Smooth muscle cell (in vitro differentiated cells): ENCODE results near the gene GRAMD1C. TPM values are rescaled to one million over a fixed set of nuclear protein-coding genes. Genes with fewer than 3 reads are reported as not detected.

Source experiments
- DNase-seq: peaks from one replicate; lab custom pipeline; 2025; ENCODE audit not compliant: unreplicated experiment; lab: John Stamatoyannopoulos, UW
- H2AFZ ChIP-seq: fragments of 200-600 bp; sonication (generic); 2 replicates; pipeline ENCODE4 v1.6.0; 2016; ENCODE audit warnings: antibody characterized with exemption, low read depth, mild to moderate bottlenecking
- H3F3A ChIP-seq: fragments of 200-600 bp; sonication (generic); 2 replicates; pipeline ENCODE4 v1.6.0; 2017; ENCODE audit warnings: antibody characterized with exemption, low read depth
- H3K27ac ChIP-seq: fragments of 200-600 bp; sonication (generic); 2 replicates; pipeline ENCODE4 v1.5.1; 2016; ENCODE audit warnings: low read depth, mild to moderate bottlenecking
- H3K27me3 ChIP-seq: fragments of 200-600 bp; sonication (generic); 2 replicates; pipeline ENCODE4 v1.6.1; 2016; ENCODE audit warnings: low read depth, mild to moderate bottlenecking
- H3K36me3 ChIP-seq: fragments of 200-600 bp; sonication (generic); 2 replicates; pipeline ENCODE4 v1.5.1; 2016; ENCODE audit warnings: low read depth
- H3K4me1 ChIP-seq: fragments of 200-600 bp; sonication (generic); 2 replicates; pipeline ENCODE4 v1.5.1; 2016; ENCODE audit warnings: low read depth
- H3K4me2 ChIP-seq: fragments of 200-600 bp; sonication (generic); 2 replicates; pipeline ENCODE4 v1.6.0; 2016; ENCODE audit warnings: mild to moderate bottlenecking
- H3K4me3 ChIP-seq: fragments of 200-600 bp; sonication (generic); 2 replicates; pipeline ENCODE4 v1.5.1; 2016; ENCODE audit warnings: mild to moderate bottlenecking
- H3K79me2 ChIP-seq: fragments of 200-600 bp; sonication (generic); 2 replicates; pipeline ENCODE4 v1.6.0; 2016; ENCODE audit warnings: low read depth, mild to moderate bottlenecking
- H3K9ac ChIP-seq: fragments of 200-600 bp; sonication (generic); 2 replicates; pipeline ENCODE4 v1.6.0; 2016; ENCODE audit warnings: low read depth
- H3K9me3 ChIP-seq: fragments of 200-600 bp; sonication (generic); replicated peaks from 2 replicates; pipeline ENCODE4 v1.5.1; 2016; ENCODE audit warnings: low read depth
- H4K20me1 ChIP-seq: fragments of 200-600 bp; sonication (generic); 2 replicates; pipeline ENCODE4 v1.6.0; 2016; ENCODE audit warnings: low read depth
- whole genome bisulfite sequencing: methylation state at CpG from one replicate; pipeline ENCODE4 v1.1.7; 2016; ENCODE audit warnings: low lambda C conversion rate; 5-methylcytosine and 5-hydroxymethylcytosine counted together
- polyA plus RNA-seq: library from polyadenylated mRNA; unstranded; fragments of >200 nt; fragmentation: Nextera tagmentation; extraction: Ambion mirVana; gene quantifications from 2 replicates; pipeline ENCODE4 v1.2.1, GENCODE V29; 2016
- total RNA-seq: library from RNA; depleted of rRNA; stranded (reverse); fragments of >200 nt; gene quantifications from 2 replicates; pipeline ENCODE4 v1.2.3, GENCODE V29; 2014
- TF ChIP-seq, protein P1 (sequence below): fragments of 200-600 bp; sonication (generic); IDR thresholded peaks from 2 replicates; pipeline ENCODE4 v1.5.1; 2017; ENCODE audit warnings: borderline replicate concordance, mild to moderate bottlenecking, antibody characterized with exemption; ENCODE audit not compliant: insufficient read depth, poor library complexity, severe bottlenecking

Gene GRAMD1C
- total and polyA plus RNA-seq, 2 experiments from 2014 or later = 1.8 to 1.9 TPM

DNA sequence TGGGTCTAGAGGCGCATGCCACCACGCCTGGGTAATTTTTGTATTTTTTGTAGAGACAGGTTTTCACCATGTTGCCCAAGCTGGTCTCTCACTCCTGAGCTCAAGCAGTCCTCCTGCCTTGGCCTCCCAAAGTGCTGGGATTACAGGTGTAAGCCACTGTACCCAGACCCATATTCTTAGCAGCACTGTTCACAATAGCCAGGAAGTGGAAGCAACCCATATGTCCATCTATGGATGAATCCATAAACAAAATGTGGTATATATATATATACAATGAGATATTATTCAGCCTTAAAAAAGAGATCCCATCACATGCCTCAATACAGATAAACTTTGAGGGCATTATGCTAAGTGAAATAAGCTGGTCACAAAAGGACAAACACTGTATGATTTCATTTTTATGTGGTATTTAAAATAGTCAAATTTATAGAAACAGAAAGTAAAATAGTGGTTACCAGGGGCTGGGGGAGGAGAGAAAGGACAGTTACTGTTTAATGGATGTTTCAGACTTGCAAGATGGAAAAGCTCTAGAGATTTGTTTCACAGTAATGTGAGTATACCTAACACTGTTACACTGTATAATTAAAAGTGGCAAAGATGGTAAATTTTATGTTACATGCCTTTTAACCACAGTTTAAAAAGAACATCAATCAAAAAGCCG lies 35.7 kb upstream of the GRAMD1C start:
- WGBS = 94% methylated on average over 3 of the region's 3 CpGs
- Histone ChIP-seq H3K4me3 (no peak overlapping the region), H3K36me3 (peaks cover 25% of the 10 kb centered on the region)

DNA sequence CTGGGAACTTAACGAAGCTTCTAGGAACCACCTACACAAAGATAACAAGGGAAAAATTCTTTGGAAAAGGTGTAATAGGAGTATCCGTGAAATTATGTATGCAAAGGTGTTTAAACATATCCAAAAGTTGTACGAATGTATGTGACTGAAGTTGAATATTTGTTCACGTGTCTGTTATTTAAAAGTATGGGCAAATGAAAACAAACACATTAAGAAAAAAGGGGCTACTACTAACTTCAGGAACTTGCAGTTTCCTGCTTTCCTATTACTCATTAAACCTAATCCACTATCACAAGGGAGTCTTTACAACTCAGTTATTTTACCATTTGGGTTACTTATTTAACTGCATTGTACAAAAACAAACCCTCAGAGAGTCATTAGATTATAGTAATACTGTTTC lies 33.9 kb upstream of the GRAMD1C start:
- H3K27me3 ChIP-seq = no peaks in the 10 kb centered on the region
- H2AFZ ChIP-seq = no peak overlapping the region
- TF ChIP-seq, protein P1, sequence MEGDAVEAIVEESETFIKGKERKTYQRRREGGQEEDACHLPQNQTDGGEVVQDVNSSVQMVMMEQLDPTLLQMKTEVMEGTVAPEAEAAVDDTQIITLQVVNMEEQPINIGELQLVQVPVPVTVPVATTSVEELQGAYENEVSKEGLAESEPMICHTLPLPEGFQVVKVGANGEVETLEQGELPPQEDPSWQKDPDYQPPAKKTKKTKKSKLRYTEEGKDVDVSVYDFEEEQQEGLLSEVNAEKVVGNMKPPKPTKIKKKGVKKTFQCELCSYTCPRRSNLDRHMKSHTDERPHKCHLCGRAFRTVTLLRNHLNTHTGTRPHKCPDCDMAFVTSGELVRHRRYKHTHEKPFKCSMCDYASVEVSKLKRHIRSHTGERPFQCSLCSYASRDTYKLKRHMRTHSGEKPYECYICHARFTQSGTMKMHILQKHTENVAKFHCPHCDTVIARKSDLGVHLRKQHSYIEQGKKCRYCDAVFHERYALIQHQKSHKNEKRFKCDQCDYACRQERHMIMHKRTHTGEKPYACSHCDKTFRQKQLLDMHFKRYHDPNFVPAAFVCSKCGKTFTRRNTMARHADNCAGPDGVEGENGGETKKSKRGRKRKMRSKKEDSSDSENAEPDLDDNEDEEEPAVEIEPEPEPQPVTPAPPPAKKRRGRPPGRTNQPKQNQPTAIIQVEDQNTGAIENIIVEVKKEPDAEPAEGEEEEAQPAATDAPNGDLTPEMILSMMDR = no peak
- 98% methylated on average over 4 of the region's 4 CpGs for WGBS
- no peaks in the 10 kb centered on the region for H3K9me3 ChIP-seq
- H3K36me3 ChIP-seq = peaks cover 16% of the 10 kb centered on the region
- no peak overlapping the region for H3K27ac ChIP-seq
- no peaks in the 10 kb centered on the region for H4K20me1 ChIP-seq
- H3K4me3 ChIP-seq = no peak overlapping the region
- no peak for DNase-seq
- H3K9ac ChIP-seq = no peak overlapping the region
- H3F3A ChIP-seq = no peaks in the 10 kb centered on the region
- H3K79me2 ChIP-seq = no peaks in the 10 kb centered on the region
- H3K4me1 ChIP-seq = no peaks in the 10 kb centered on the region
- no peak overlapping the region for H3K4me2 ChIP-seq

More for the DNA sequence above, 35.7 kb upstream of the GRAMD1C start:
- H2AFZ ChIP-seq = no peak overlapping the region
- no peak overlapping the region for H3K27ac ChIP-seq
- H3F3A ChIP-seq = no peaks in the 10 kb centered on the region
- H3K27me3 ChIP-seq = no peaks in the 10 kb centered on the region
- TF ChIP-seq, protein P1 = no peak
- H3K4me1 ChIP-seq = no peaks in the 10 kb centered on the region
- no peak overlapping the region for H3K4me2 ChIP-seq
- H4K20me1 ChIP-seq = no peaks in the 10 kb centered on the region
- DNase-seq = no peak
- no peaks in the 10 kb centered on the region for H3K79me2 ChIP-seq
- H3K9ac ChIP-seq = no peak overlapping the region
- no peaks in the 10 kb centered on the region for H3K9me3 ChIP-seq

DNA sequence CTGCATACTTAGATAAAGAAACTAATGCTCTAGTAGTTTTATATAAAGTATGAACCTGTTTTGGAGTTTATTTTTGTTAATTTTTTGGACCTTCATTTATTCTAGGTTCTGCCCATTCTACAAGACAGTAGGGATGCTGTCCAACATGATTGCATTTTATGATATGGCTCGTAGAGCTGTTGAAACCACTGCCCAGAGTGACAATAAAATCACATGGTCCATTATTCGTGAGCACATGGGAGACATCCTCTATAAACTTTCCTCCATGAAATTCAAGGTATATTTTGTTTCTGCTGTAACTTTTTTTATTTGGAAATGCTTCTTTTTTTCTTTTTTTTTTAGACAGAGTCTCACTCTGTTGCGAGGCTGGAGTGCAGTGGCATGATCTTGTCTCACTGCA lies 33.3 kb upstream of the GRAMD1C start:
- Histone ChIP-seq H3K4me2 (no peak overlapping the region), H3K36me3 (peaks cover 16% of the 10 kb centered on the region), H3K79me2 (no peaks in the 10 kb centered on the region), H3K27me3 (no peaks in the 10 kb centered on the region), H4K20me1 (no peaks in the 10 kb centered on the region), H3K9ac (no peak overlapping the region), H3F3A (no peaks in the 10 kb centered on the region), H3K27ac (no peak overlapping the region), H3K4me1 (no peaks in the 10 kb centered on the region), H3K9me3 (no peaks in the 10 kb centered on the region), H2AFZ (no peak overlapping the region), H3K4me3 (no peak overlapping the region)
- TF ChIP-seq, protein P1 = no peak
- DNase-seq = no peak
- WGBS = 93% methylated on average over 3 of the region's 3 CpGs

DNA sequence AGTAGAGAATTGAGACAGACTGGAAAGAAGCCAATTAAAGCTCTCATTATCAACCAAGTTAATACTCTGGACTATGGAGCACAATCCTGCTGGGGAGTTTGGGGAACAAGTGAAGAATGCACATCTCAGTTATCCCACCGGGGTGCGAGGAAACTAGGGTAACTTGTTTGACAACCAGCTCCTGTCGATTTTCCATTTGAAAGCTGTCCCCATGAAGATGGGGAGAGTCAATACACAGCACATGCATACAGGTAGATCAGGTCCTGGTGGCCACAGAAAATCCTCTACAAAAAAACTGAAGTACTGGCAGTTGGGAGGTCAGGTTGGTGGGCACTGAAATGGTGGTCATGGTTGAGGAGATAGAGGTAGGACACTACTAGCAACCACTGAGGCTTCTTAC lies 25.7 kb upstream of the GRAMD1C start:
- Histone ChIP-seq H3K9ac (no peak overlapping the region), H3K4me1 (no peaks in the 10 kb centered on the region), H3K4me2 (no peak overlapping the region), H3K9me3 (no peaks in the 10 kb centered on the region), H3F3A (no peaks in the 10 kb centered on the region), H3K36me3 (peaks cover 7% of the 10 kb centered on the region), H3K79me2 (no peaks in the 10 kb centered on the region), H3K27ac (no peak overlapping the region), H2AFZ (no peak overlapping the region), H3K27me3 (no peaks in the 10 kb centered on the region), H4K20me1 (no peaks in the 10 kb centered on the region), H3K4me3 (no peak overlapping the region)
- whole genome bisulfite sequencing = 93% methylated on average over 3 of the region's 3 CpGs
- TF ChIP-seq, protein P1 = no peak
- no peak for DNase-seq
